ENCODE results near the gene ATF3.

GRCh38 chr1:212601524-212601923 lies 7.0 kb upstream of the ATF3 start:
- no peak for TF ChIP-seq CTCF (conservative IDR thresholded peaks at IDR 0.05; ENCODE audit: low read length)
- no peak for TF ChIP-seq EZH2phosphoT487 (IDR thresholded peaks at IDR 0.05; ENCODE audit: borderline replicate concordance, low read depth, low read length)
